Measurements from ENCODE around the gene IQSEC2.

Gene IQSEC2

DNA sequence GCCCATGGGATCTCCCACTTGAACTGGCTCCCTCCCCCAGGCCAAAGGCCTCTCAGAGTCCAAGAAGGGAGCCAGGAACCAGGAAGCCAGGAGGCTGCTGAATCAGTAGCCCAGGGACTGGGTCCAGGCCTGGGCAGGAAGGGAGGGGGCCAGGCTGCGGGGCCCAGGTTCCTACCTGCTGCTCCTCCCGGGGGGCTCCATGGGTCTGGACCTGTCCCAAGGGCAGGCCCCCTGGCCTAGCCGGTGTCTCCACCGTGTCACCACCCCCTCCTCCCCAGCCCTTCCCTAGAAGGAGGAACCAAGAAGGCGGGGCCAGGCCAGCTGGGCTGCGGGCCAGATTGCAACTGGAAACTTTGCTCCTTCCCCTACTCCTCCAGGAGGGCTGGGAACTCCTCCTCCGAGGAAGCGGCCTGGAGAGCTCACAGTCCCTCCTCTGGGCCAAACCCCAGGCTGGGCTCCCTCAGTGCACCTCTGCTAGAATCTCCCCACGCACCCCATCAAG, at the start of gene IQSEC2:
IQSEC2 (minus strand) TSS at position 264 of the 502 bp plus-strand sequence.
- Histone ChIP-seq H4K20me1 (ENCODE audit: insufficient read depth, low read length) (no peaks in the 10 kb centered on the region), H3K79me2 (ENCODE audit: low read length) (no peaks in the 10 kb centered on the region), H3F3A (ENCODE audit: insufficient read depth, low read length) (no peaks in the 10 kb centered on the region), H3K9ac (ENCODE audit: low read length) (no peak within 1 kb of the TSS), H3K27ac (ENCODE audit: low read length) (no peak within 1 kb of the TSS), H3K27me3 (replicated peaks; ENCODE audit: insufficient read depth, low read length) (no peaks in the 10 kb centered on the region), H3K9me3 (replicated peaks; ENCODE audit: insufficient read depth, low read length) (no peaks in the 10 kb centered on the region), H3K9me2 (replicated peaks; ENCODE audit: insufficient read depth, low read length) (no peaks in the 10 kb centered on the region), H2AFZ (ENCODE audit: low read length) (no peak within 1 kb of the TSS), H3K36me3 (replicated peaks; ENCODE audit: insufficient read depth, low read length) (no peaks in the 10 kb centered on the region), H3K4me3 (ENCODE audit: low read length) (no peak within 1 kb of the TSS), H3K4me2 (ENCODE audit: low read depth, low read length) (no peak within 1 kb of the TSS), H3K4me1 (ENCODE audit: low read length) (no peaks in the 10 kb centered on the region)
- DNase-seq: no peak
- no peak for TF ChIP-seq EZH2phosphoT487 (IDR thresholded peaks at IDR 0.05; ENCODE audit: low read length)
- TF ChIP-seq, protein P1, sequence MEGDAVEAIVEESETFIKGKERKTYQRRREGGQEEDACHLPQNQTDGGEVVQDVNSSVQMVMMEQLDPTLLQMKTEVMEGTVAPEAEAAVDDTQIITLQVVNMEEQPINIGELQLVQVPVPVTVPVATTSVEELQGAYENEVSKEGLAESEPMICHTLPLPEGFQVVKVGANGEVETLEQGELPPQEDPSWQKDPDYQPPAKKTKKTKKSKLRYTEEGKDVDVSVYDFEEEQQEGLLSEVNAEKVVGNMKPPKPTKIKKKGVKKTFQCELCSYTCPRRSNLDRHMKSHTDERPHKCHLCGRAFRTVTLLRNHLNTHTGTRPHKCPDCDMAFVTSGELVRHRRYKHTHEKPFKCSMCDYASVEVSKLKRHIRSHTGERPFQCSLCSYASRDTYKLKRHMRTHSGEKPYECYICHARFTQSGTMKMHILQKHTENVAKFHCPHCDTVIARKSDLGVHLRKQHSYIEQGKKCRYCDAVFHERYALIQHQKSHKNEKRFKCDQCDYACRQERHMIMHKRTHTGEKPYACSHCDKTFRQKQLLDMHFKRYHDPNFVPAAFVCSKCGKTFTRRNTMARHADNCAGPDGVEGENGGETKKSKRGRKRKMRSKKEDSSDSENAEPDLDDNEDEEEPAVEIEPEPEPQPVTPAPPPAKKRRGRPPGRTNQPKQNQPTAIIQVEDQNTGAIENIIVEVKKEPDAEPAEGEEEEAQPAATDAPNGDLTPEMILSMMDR (IDR thresholded peaks at IDR 0.05; ENCODE audit: low read length): no peak
- no peak for TF ChIP-seq EZH2 (optimal IDR thresholded peaks at IDR 0.05; ENCODE audit: low read depth, low read length)

DNA sequence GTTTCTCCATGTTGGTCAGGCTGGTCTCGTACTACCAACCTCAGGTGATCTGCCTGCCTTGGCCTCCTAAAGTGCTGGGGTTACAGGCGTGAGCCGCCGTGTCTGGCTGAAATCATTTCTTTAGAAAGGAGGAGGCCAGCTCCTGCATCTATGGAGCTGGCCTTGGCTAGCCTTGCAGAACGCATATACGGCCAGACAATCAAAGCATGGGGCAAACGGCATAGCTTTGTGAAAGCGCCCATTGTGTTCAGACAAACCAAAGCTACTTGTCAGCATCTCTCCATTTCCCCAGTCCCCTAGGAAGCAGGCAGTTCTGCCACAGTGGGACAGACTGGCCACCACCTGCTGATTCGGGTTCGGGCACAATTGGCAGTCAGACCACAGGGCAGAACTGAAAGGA, 48.9 kb upstream of the IQSEC2 start:
- H3K4me2 ChIP-seq (ENCODE audit: low read depth, low read length): no peak overlapping the region
- H3K36me3 ChIP-seq (replicated peaks; ENCODE audit: insufficient read depth, low read length): no peaks in the 10 kb centered on the region
- H4K20me1 ChIP-seq (ENCODE audit: insufficient read depth, low read length): no peaks in the 10 kb centered on the region
- H3K27ac ChIP-seq (ENCODE audit: low read length): no peak overlapping the region
- H3K9me3 ChIP-seq (replicated peaks; ENCODE audit: insufficient read depth, low read length): no peaks in the 10 kb centered on the region
- H3K9ac ChIP-seq (ENCODE audit: low read length): no peak overlapping the region
- no peak overlapping the region for H3K4me3 ChIP-seq (ENCODE audit: low read length)
- H3F3A ChIP-seq (ENCODE audit: insufficient read depth, low read length): no peaks in the 10 kb centered on the region
- DNase-seq: no peak
- no peaks in the 10 kb centered on the region for H3K4me1 ChIP-seq (ENCODE audit: low read length)
- H3K9me2 ChIP-seq (replicated peaks; ENCODE audit: insufficient read depth, low read length): no peaks in the 10 kb centered on the region
- no peaks in the 10 kb centered on the region for H3K79me2 ChIP-seq (ENCODE audit: low read length)
- H3K27me3 ChIP-seq (replicated peaks; ENCODE audit: insufficient read depth, low read length): no peaks in the 10 kb centered on the region
- no peak overlapping the region for H2AFZ ChIP-seq (ENCODE audit: low read length)
- no peak for TF ChIP-seq EZH2 (optimal IDR thresholded peaks at IDR 0.05; ENCODE audit: low read depth, low read length)
- TF ChIP-seq, protein P1 (IDR thresholded peaks at IDR 0.05; ENCODE audit: low read length): no peak
- TF ChIP-seq EZH2phosphoT487 (IDR thresholded peaks at IDR 0.05; ENCODE audit: low read length): no peak

DNA sequence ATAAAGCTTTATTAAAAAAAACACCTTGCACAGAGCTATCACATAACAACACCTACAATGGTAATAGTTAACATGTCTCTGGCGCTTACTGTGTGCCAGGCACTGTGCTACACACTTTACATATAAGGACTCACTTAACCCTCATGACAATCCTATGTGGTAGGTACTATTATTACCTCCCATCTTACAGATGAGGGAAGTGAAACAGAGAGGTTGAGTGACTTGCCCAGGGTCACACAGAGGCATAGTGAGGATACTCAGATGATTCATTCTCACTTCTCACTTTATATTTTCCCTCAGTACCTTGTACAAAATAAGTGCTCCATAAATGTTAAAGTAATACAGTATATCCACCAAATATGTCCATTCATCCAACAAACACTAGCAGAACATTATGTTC, 43.4 kb upstream of the IQSEC2 start:
- no peaks in the 10 kb centered on the region for H3K79me2 ChIP-seq (ENCODE audit: low read length)
- no peak overlapping the region for H2AFZ ChIP-seq (ENCODE audit: low read length)
- H3K27ac ChIP-seq (ENCODE audit: low read length): no peak overlapping the region
- H4K20me1 ChIP-seq (ENCODE audit: insufficient read depth, low read length): no peaks in the 10 kb centered on the region
- H3K9me2 ChIP-seq (replicated peaks; ENCODE audit: insufficient read depth, low read length): no peaks in the 10 kb centered on the region
- H3K9ac ChIP-seq (ENCODE audit: low read length): no peak overlapping the region
- H3K9me3 ChIP-seq (replicated peaks; ENCODE audit: insufficient read depth, low read length): no peaks in the 10 kb centered on the region
- no peak for DNase-seq
- no peak for TF ChIP-seq EZH2phosphoT487 (IDR thresholded peaks at IDR 0.05; ENCODE audit: low read length)
- TF ChIP-seq, protein P1 (IDR thresholded peaks at IDR 0.05; ENCODE audit: low read length): no peak
- TF ChIP-seq EZH2 (optimal IDR thresholded peaks at IDR 0.05; ENCODE audit: low read depth, low read length): no peak
- H3K4me1 ChIP-seq (ENCODE audit: low read length): no peaks in the 10 kb centered on the region
- no peak overlapping the region for H3K4me3 ChIP-seq (ENCODE audit: low read length)
- H3K27me3 ChIP-seq (replicated peaks; ENCODE audit: insufficient read depth, low read length): peaks cover 15% of the 10 kb centered on the region; the same call in 1 of the 2 replicates
- no peak overlapping the region for H3K4me2 ChIP-seq (ENCODE audit: low read depth, low read length)
- no peaks in the 10 kb centered on the region for H3F3A ChIP-seq (ENCODE audit: insufficient read depth, low read length)
- H3K36me3 ChIP-seq (replicated peaks; ENCODE audit: insufficient read depth, low read length): no peaks in the 10 kb centered on the region

All from MM.1S (cell line).